K562 (cell line): ENCODE results near the gene CYP17A1. TPM values are rescaled to one million over a fixed set of nuclear protein-coding genes. Genes with fewer than 3 reads are reported as not detected.

Source experiments
- ATAC-seq: fragments of 200-7000 bp; cut with Tn5 transposase; 3 replicates; pipeline ENCODE4 v1.9.1; 2020; ENCODE audit warnings: moderate library complexity
- BruUV-seq: library from RNA; stranded (reverse); fragments of 400-500 nt; replicated peaks from 2 replicates; lab custom pipeline; 2021; lab: Mats Ljungman, UMichigan
- CTCF ChIA-PET: fragments of 300-600 bp; formaldehyde crosslinking; extraction: SDS; loops from one replicate; lab custom pipeline; 2021; ENCODE audit warnings: low intra/inter-chr PET ratio; lab: Yijun Ruan, JAX
- POLR2A ChIA-PET: fragments of 300-600, 350-650 bp; sonication (Branson Sonifier 250); formaldehyde crosslinking; extraction: SDS; loops from one replicate; lab custom pipeline; 2021; ENCODE audit warnings: antibody characterized with exemption, inconsistent platforms; lab: Yijun Ruan, JAX
- DNase-seq, 4 experiments: peaks; one replicate each; pipeline versions ENCODE4 v3.0.0 to v3.0.0-alpha.2; 2011 to 2018; ENCODE audit warnings: low spot score in 3 of 4, mixed read lengths in 3 of 4; ENCODE audit errors: extremely low read depth in 1 of 4
- FAIRE-seq: peaks from 2 replicates; lab custom pipeline; 2011; peaks lifted over from hg19 to GRCh38; lab: Jason Lieb, UNC
- H2AFZ ChIP-seq: 2 replicates; pipeline ENCODE4 v1.6.0; 2011; ENCODE audit warnings: low read depth, low read length, control low read depth, inconsistent platforms
- H3K27ac ChIP-seq: fragments of 200-600 bp; 3 replicates; pipeline ENCODE4 v1.8.0; 2011; ENCODE audit warnings: low read depth, mild to moderate bottlenecking, control low read depth, inconsistent platforms, low read length, moderate library complexity, mixed read lengths; ENCODE audit errors: extremely low read depth
- H3K27me3 ChIP-seq, 2 experiments: fragments of 300-600 bp in 1 of 2; 2 replicates in 1 of 2; 3 replicates in 1 of 2; pipeline versions ENCODE4 v1.6.0 to v1.8.0; 2011; ENCODE audit warnings: inconsistent platforms in 2 of 2, low read length in 2 of 2, mild to moderate bottlenecking in 1 of 2, mixed read lengths in 1 of 2, moderate library complexity in 1 of 2; ENCODE audit not compliant: control insufficient read depth in 2 of 2, insufficient read depth in 2 of 2
- H3K36me3 ChIP-seq: fragments of 300-600 bp; 3 replicates; pipeline ENCODE4 v1.8.0; 2011; ENCODE audit warnings: mild to moderate bottlenecking, low read length, inconsistent platforms; ENCODE audit not compliant: control insufficient read depth, insufficient read depth
- H3K4me1 ChIP-seq, 2 experiments: fragments of 200-600 bp in 1 of 2; replicated peaks in 1 of 2; 2 replicates in 1 of 2; 3 replicates in 1 of 2; pipeline versions ENCODE4 v1.5.1 to v1.8.0; 2011; ENCODE audit warnings: inconsistent platforms in 2 of 2, low read length in 2 of 2, mild to moderate bottlenecking in 1 of 2, mixed read lengths in 1 of 2, moderate library complexity in 1 of 2; ENCODE audit not compliant: control insufficient read depth in 2 of 2, insufficient read depth in 2 of 2
- H3K4me2 ChIP-seq: 2 replicates; pipeline ENCODE4 v1.6.1; 2011; ENCODE audit warnings: low read length, control low read depth, inconsistent platforms, mixed read lengths; ENCODE audit not compliant: insufficient read depth
- H3K4me3 ChIP-seq: fragments of 200-600 bp; sonication (generic), shearing (Covaris generic); 2 replicates; pipeline ENCODE4 v1.5.1; 2016; ENCODE audit warnings: control low read depth, inconsistent platforms
- H3K79me2 ChIP-seq: fragments of 200-600 bp; 3 replicates; pipeline ENCODE4 v1.8.0; 2011; ENCODE audit warnings: low read length, inconsistent platforms; ENCODE audit not compliant: control insufficient read depth, insufficient read depth
- H3K9ac ChIP-seq, 2 experiments: 2 replicates each; pipeline versions ENCODE4 v1.6.0 to v1.6.1; 2011; ENCODE audit warnings: low read depth in 2 of 2, low read length in 2 of 2, control low read depth in 1 of 2, inconsistent platforms in 1 of 2, mild to moderate bottlenecking in 1 of 2, mixed read lengths in 1 of 2; ENCODE audit not compliant: insufficient read depth in 1 of 2
- H3K9me1 ChIP-seq: one replicate; pipeline ENCODE4 v1.6.0; 2011; ENCODE audit warnings: inconsistent platforms, mild to moderate bottlenecking, low read length, moderate library complexity; ENCODE audit not compliant: control insufficient read depth, insufficient read depth
- H3K9me3 ChIP-seq: replicated peaks from 2 replicates; pipeline ENCODE4 v1.5.1; 2011; ENCODE audit warnings: low read depth, low read length, inconsistent platforms; ENCODE audit not compliant: control insufficient read depth, insufficient read depth
- H4K20me1 ChIP-seq: replicated peaks from 2 replicates; pipeline ENCODE4 v1.6.1; 2011; ENCODE audit warnings: low read length, inconsistent platforms, mixed read lengths; ENCODE audit not compliant: control insufficient read depth, insufficient read depth
- FOXJ2 ChIP-seq: fragments of 200-800 bp; sonication (Bioruptor generic); IDR thresholded peaks from 2 replicates; pipeline ENCODE4 v1.6.1; 2016; ENCODE audit warnings: missing genetic modification characterization, missing compliant biosample characterization
- PTRF ChIP-seq: fragments of 450-650 bp; IDR thresholded peaks from 2 replicates; pipeline ENCODE4 v1.6.1; 2016; ENCODE audit warnings: mild to moderate bottlenecking, missing genetic modification characterization, missing compliant biosample characterization
- WGBS: fragments of 100-300 bp; shearing (Covaris generic); methylation state at CpG from one replicate; pipeline ENCODE4 v1.1.6; 2016; ENCODE audit warnings: low coverage, mixed read lengths; ENCODE audit not compliant: insufficient coverage; ENCODE audit errors: missing lambda C conversion rate; 5-methylcytosine and 5-hydroxymethylcytosine counted together
- in situ Hi-C: fragments of 300-500 bp; cut with MboI; formaldehyde crosslinking; loops from 4 replicates; pipeline ENCODE4 v1.15.0; 2018; ENCODE audit warnings: inconsistent platforms, mixed read lengths
- intact Hi-C: fragments of 100-400 bp; cut with micrococcal nuclease; formaldehyde crosslinking; loops from 2 replicates; pipeline ENCODE4 v1.14.2; 2022
- polyA plus RNA-seq, 8 experiments: library from polyadenylated mRNA; depleted of rRNA in 4 of 8; stranded (reverse) in 5 of 8; unstranded in 3 of 8; fragments of >200 nt; fragmentation: Nextera tagmentation in 2 of 8; fragmentation: Illumina TruSeq in 1 of 8; extraction: Ambion mirVana in 2 of 8; extraction: Trizol in 1 of 8; gene quantifications; 2 replicates each; pipeline versions ENCODE4 v1.2.1 to v1.2.3, GENCODE V29; 2011 to 2014; ENCODE audit warnings: inconsistent platforms in 1 of 8, missing spikeins in 1 of 8
- total RNA-seq, 7 experiments: library from RNA; depleted of rRNA in 6 of 7; stranded (reverse); fragments of >200 nt in 6 of 7; fragmentation: Illumina TruSeq in 2 of 7; extraction: Trizol in 2 of 7; gene quantifications; 2 replicates each; pipeline versions ENCODE4 v1.2.1 to v1.2.3, GENCODE V29; 2011 to 2021; ENCODE audit warnings: low replicate concordance in 1 of 7
- TF ChIP-seq, protein P1 (sequence below): fragments of 450-650 bp; IDR thresholded peaks from 2 replicates; pipeline ENCODE4 v1.6.1; 2016
- TF ChIP-seq, protein P2 (sequence below): sonication (generic); formaldehyde crosslinking; IDR thresholded peaks from 2 replicates; pipeline ENCODE4 v1.8.1; 2023; ENCODE audit warnings: mild to moderate bottlenecking, missing genetic modification reagents
- TF ChIP-seq, protein P3 (sequence below), 2 experiments: IDR thresholded peaks in 1 of 2; conservative IDR thresholded peaks in 1 of 2; 2 replicates each; pipeline ENCODE4 v1.6.1; 2016; ENCODE audit warnings: low read depth in 2 of 2, mild to moderate bottlenecking in 1 of 2, missing compliant biosample characterization in 1 of 2, missing genetic modification characterization in 1 of 2, moderate library complexity in 1 of 2

Gene CYP17A1
- total and polyA plus RNA-seq, 9 of the 15 experiments (the other 6 are each of a cell fraction or from before 2014, with no cell fraction given), result 2.3 TPM; not detected in 8

DNA sequence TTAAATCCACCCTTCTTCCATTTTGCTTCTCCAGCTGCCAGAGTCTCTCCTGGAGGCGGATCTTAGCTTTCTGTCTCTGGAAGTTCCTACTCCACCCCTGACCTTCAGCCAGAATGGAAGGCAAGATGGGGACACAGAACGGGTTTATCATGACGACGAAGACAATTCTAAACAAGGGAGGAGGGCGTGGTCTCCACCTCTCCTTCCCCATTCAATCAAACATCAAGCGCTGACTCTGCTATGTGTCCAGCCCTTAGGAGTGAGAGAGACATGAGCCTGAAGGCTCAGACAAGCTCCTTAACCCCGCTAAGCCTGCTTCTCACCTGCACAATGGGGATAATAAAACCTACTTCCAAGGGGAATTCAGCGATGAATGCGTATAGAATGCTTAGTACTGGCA, 3.1 kb downstream of the CYP17A1 start:
- no peaks in the 10 kb centered on the region for H3K36me3 ChIP-seq
- peak overlapping the region; percentile 17; the same call in 1 of the 2 replicates for H3K4me2 ChIP-seq
- FAIRE-seq (peak; percentile 86), DNase-seq (peak; percentile 51 to 71 (median 55)), ATAC-seq (peak; percentile 79)
- peak overlapping the region in 1 of 2 experiments; percentile 55; a peak in 1 of 4 replicates for H3K9ac ChIP-seq
- H3K4me1 ChIP-seq, result peaks cover 9% of the 10 kb centered on the region in 2 experiments; a peak in 4 of 5 replicates
- no peaks in the 10 kb centered on the region; the same call in 1 of the 2 replicates for H3K9me3 ChIP-seq
- peak overlapping the region; percentile 74 for H2AFZ ChIP-seq
- in situ Hi-C loops, result loop anchor here (5.0 to 10.0 kb wide), 3 partner anchors 107 to 651 kb away; partner anchors contain the start of gene RPEL1
- no peaks in the 10 kb centered on the region for H4K20me1 ChIP-seq
- POLR2A ChIA-PET, result interaction anchor here (0.9 kb wide), 1 partner anchor 13 kb away, joined by 3 read pairs; no protein-coding TSS in a partner anchor
- no peak overlapping the region for H3K4me3 ChIP-seq
- no peaks in the 10 kb centered on the region for H3K27me3 ChIP-seq
- WGBS, result 23% methylated on average over 8 of the region's 9 CpGs
- H3K27ac ChIP-seq, result no peak overlapping the region
- intact Hi-C loops, result loop anchor here (2.0 to 10.0 kb wide), 5 partner anchors 79 to 651 kb away; partner anchors contain the start of gene WBP1L
- H3K79me2 ChIP-seq, result no peaks in the 10 kb centered on the region
- CTCF ChIA-PET, result interaction anchor here (0.8 to 2.5 kb wide), 4 partner anchors 67 to 410 kb away, joined by 3 to 11 read pairs (median 8); no protein-coding TSS in a partner anchor
- no TSS peak for BruUV-seq
- TF ChIP-seq, protein P1, sequence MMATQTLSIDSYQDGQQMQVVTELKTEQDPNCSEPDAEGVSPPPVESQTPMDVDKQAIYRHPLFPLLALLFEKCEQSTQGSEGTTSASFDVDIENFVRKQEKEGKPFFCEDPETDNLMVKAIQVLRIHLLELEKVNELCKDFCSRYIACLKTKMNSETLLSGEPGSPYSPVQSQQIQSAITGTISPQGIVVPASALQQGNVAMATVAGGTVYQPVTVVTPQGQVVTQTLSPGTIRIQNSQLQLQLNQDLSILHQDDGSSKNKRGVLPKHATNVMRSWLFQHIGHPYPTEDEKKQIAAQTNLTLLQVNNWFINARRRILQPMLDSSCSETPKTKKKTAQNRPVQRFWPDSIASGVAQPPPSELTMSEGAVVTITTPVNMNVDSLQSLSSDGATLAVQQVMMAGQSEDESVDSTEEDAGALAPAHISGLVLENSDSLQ, result peak; percentile 75
- TF ChIP-seq PTRF (tag) (no peak), FOXJ2 (tag) (0 out of 2 replicates have a peak, but pooled peaks have one; percentile 27)
- TF ChIP-seq, protein P2, sequence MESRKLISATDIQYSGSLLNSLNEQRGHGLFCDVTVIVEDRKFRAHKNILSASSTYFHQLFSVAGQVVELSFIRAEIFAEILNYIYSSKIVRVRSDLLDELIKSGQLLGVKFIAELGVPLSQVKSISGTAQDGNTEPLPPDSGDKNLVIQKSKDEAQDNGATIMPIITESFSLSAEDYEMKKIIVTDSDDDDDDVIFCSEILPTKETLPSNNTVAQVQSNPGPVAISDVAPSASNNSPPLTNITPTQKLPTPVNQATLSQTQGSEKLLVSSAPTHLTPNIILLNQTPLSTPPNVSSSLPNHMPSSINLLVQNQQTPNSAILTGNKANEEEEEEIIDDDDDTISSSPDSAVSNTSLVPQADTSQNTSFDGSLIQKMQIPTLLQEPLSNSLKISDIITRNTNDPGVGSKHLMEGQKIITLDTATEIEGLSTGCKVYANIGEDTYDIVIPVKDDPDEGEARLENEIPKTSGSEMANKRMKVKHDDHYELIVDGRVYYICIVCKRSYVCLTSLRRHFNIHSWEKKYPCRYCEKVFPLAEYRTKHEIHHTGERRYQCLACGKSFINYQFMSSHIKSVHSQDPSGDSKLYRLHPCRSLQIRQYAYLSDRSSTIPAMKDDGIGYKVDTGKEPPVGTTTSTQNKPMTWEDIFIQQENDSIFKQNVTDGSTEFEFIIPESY (CRISPR knock-in tag), result no peak
- TF ChIP-seq, protein P3, sequence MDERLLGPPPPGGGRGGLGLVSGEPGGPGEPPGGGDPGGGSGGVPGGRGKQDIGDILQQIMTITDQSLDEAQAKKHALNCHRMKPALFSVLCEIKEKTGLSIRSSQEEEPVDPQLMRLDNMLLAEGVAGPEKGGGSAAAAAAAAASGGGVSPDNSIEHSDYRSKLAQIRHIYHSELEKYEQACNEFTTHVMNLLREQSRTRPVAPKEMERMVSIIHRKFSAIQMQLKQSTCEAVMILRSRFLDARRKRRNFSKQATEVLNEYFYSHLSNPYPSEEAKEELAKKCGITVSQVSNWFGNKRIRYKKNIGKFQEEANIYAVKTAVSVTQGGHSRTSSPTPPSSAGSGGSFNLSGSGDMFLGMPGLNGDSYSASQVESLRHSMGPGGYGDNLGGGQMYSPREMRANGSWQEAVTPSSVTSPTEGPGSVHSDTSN (CRISPR knock-in tag; IDR thresholded peaks at IDR 0.05; ENCODE audit: low read depth), result no peak
- TF ChIP-seq, protein P3 (tag; conservative IDR thresholded peaks at IDR 0.05; ENCODE audit: low read depth), result 0 out of 2 replicates have a peak, but pooled peaks have one; percentile 21
- H3K9me1 ChIP-seq, result no peaks in the 10 kb centered on the region
